ENCODE data around the gene TCF3.
"Not testable (repeated sequence)": the region's sequence is repeated elsewhere in the genome, so short reads cannot be mapped to it uniquely, and the experiment has no call there.

The TCF3 gene

GRCh38 chr19:1672038-1672768, 19.8 kb upstream of the TCF3 start:
- no peak for DNase-seq (ENCODE audit: extremely low read depth, low read depth)
- TF ChIP-seq CTCF (IDR thresholded peaks at IDR 0.05; ENCODE audit: low read depth, low read length, missing control alignments): peak; percentile 80
- H3K4me3 ChIP-seq (replicated peaks; ENCODE audit: low read depth, low read length): 0 out of 2 replicates have a peak overlapping the region, but pooled peaks have one; percentile 9

- TF ChIP-seq CTCF (IDR thresholded peaks at IDR 0.05; ENCODE audit: low read depth, low read length, missing control alignments): no peak
- no peak overlapping the region for H3K4me3 ChIP-seq (replicated peaks; ENCODE audit: low read depth, low read length)
- no peak for DNase-seq (ENCODE audit: extremely low read depth, low read depth)
Observed at GRCh38 chr19:1671716-1672037, 19.3 kb upstream of the TCF3 start.

GRCh38 chr19:1670747-1671146, 18.3 kb upstream of the TCF3 start:
- not testable (repeated sequence) for DNase-seq (ENCODE audit: extremely low read depth, low read depth); H3K4me3 ChIP-seq (replicated peaks; ENCODE audit: low read depth, low read length)

- no peak overlapping the region for H3K4me3 ChIP-seq (replicated peaks; ENCODE audit: low read depth, low read length)
- DNase-seq (ENCODE audit: extremely low read depth, low read depth): no peak
- no peak for TF ChIP-seq CTCF (IDR thresholded peaks at IDR 0.05; ENCODE audit: low read depth, low read length, missing control alignments)
Observed at GRCh38 chr19:1668486-1669270, 16.3 kb upstream of the TCF3 start.

- TF ChIP-seq CTCF (IDR thresholded peaks at IDR 0.05; ENCODE audit: low read depth, low read length, missing control alignments): no peak
- no peak overlapping the region for H3K4me3 ChIP-seq (replicated peaks; ENCODE audit: low read depth, low read length)
- DNase-seq (ENCODE audit: extremely low read depth, low read depth): no peak
Observed at GRCh38 chr19:1668048-1668485, 15.7 kb upstream of the TCF3 start.

- no peak overlapping the region for H3K4me3 ChIP-seq (replicated peaks; ENCODE audit: low read depth, low read length)
- no peak for TF ChIP-seq CTCF (IDR thresholded peaks at IDR 0.05; ENCODE audit: low read depth, low read length, missing control alignments)
- DNase-seq (ENCODE audit: extremely low read depth, low read depth): no peak
Observed at GRCh38 chr19:1665565-1666047, 13.2 kb upstream of the TCF3 start.

- no peak for TF ChIP-seq CTCF (IDR thresholded peaks at IDR 0.05; ENCODE audit: low read depth, low read length, missing control alignments)
- no peak overlapping the region for H3K4me3 ChIP-seq (replicated peaks; ENCODE audit: low read depth, low read length)
- no peak for DNase-seq (ENCODE audit: extremely low read depth, low read depth)
Observed at GRCh38 chr19:1663852-1664251, 11.4 kb upstream of the TCF3 start.

GRCh38 chr19:1663227-1663626, 10.8 kb upstream of the TCF3 start:
- not testable (repeated sequence) for DNase-seq (ENCODE audit: extremely low read depth, low read depth); H3K4me3 ChIP-seq (replicated peaks; ENCODE audit: low read depth, low read length)

Data from HFF-Myc (cell line).